OCI-LY3 (cell line): ENCODE results near the gene GRK3.

Source experiments
- EZH2phosphoT487 ChIP-seq: fragments of 200-600 bp; shearing (Covaris generic); IDR thresholded peaks from 2 replicates; pipeline ENCODE4 v1.6.1; 2018; ENCODE audit warnings: antibody characterized with exemption, mixed run types, low read depth
- TF ChIP-seq, protein P1 (sequence below): fragments of 200-600, 300-600 bp; sonication (generic); IDR thresholded peaks from 2 replicates; pipeline ENCODE4 v1.5.1; 2014; ENCODE audit warnings: antibody characterized with exemption, low read length, low read depth

DNA sequence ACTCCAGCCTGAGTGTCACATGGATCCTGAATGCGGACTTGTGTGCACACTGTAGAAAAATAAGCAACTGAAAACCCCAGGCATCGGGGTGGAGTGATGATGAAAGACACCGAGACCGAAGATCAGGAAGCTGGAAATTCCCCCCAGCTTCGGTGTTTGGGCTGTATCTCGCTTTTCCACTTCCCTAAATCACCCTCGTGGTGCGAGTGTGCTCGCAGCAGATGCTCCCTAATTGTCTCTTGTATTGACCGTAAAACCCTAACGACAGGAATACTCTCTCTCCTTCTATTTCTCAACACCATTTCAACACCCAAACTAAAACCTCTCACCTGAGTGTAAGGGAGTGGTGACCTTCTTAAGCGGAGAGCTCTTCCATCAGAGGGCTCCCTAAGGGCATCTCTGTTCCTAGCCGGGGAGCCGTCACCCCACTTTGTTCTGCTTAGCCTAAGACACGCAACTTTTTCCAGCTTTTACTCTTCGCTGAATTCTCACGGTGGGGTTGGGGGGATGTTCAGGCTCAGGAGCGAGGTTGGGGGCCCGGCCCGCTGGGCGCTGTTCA, 635 bp upstream of the GRK3 start:
- TF ChIP-seq, protein P1, sequence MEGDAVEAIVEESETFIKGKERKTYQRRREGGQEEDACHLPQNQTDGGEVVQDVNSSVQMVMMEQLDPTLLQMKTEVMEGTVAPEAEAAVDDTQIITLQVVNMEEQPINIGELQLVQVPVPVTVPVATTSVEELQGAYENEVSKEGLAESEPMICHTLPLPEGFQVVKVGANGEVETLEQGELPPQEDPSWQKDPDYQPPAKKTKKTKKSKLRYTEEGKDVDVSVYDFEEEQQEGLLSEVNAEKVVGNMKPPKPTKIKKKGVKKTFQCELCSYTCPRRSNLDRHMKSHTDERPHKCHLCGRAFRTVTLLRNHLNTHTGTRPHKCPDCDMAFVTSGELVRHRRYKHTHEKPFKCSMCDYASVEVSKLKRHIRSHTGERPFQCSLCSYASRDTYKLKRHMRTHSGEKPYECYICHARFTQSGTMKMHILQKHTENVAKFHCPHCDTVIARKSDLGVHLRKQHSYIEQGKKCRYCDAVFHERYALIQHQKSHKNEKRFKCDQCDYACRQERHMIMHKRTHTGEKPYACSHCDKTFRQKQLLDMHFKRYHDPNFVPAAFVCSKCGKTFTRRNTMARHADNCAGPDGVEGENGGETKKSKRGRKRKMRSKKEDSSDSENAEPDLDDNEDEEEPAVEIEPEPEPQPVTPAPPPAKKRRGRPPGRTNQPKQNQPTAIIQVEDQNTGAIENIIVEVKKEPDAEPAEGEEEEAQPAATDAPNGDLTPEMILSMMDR, result no peak
- no peak for TF ChIP-seq EZH2phosphoT487
